ENCODE results near the gene ATXN7L1. TPM values are rescaled to one million over a fixed set of nuclear protein-coding genes. Genes with fewer than 3 reads are reported as not detected.
"Not testable (repeated sequence)": the region's sequence is repeated elsewhere in the genome, so short reads cannot be mapped to it uniquely, and the experiment has no call there.

The ATXN7L1 gene
- total RNA-seq, 1 donor from 2014 or later: 16.3 TPM

DNA sequence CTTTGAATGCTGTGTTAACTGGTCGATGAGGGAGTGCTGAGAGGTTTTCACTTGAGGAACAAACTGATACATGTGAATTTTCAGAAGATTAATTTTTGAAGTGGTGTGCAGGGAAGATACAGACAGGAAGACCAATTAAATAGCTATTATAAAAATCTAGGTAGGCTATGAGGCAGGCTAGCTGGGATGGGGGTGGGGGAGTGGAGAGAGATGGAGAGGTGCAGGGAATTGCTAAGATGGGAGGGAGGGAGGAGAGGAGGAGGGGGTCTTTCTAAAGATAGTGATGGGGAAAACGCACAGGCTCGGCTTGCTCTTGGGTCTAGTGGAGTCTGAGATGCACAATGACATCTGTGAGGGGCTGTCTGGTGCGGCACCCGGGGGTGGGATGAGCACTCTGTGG is 15.2 kb downstream of the ATXN7L1 start:
- no peak for DNase-seq (ENCODE audit: low spot score)

DNA sequence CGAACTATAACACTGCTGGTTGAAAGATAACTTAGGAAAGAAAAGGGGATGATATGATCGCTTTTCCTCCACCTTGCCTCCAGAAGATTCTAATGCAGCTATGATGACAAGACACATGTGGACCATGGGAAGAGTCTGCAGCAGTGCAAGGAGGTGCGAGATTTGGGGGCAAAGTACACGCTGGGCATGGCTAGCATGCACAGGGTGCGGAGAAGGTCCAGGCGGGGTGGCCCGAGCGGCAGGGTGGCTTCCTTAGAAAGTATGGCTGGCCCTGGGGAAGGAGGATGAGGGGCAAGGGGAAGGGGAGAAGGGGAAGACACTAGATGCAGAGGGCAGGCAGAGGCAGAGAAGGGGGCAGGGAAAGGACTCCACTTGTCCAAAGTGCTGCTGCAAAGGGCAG is 15.6 kb downstream of the ATXN7L1 start:
- DNase-seq (ENCODE audit: low spot score): no peak

DNA sequence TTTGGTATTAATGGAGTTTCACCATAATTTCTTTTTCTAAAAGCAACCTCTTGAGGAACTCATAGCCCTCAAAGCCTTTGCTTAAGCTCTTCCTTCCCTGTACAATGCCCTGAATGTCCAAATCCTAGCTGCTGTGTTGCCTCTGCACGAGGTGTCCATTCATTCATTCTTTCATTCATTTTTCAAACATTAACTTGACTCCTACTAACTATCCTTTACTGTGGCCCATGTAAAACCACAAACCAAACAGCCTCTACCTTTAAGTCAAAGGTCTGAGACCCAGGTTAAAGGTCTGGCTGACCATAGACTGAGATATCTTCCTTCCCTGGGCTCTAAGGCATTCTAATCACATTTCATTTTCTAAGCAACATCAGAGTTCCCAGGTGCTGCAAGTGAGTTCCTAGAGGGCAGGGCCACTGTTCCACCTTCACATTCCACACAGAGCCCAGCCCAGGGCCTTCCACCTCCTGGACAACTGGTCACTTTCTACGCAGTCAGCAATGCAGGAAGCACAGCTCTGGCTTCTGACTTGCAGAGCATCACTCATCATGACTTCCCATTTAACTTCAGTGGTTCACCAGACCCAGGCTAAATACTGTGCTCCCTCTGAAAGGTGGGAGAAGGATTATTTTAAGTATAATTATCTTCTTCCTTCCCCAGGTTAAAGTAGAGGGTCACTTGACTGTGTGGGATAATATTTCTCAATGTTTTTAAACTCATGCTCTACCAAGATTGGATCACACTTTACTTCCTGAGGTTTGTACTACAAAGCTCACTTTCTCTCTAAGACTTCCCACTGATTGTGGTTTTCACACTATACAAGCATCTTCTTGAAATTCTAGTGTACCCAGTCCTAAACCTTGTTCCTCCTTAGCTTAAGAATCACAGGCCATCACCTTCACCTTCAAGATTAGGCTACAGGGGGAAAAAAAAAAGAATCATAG is 19.1 kb downstream of the ATXN7L1 start:
- DNase-seq (ENCODE audit: low spot score): no peak

GRCh38 chr7:105854498-105854897 is 21.9 kb downstream of the ATXN7L1 start:
- no peak for DNase-seq (ENCODE audit: low spot score)

DNA sequence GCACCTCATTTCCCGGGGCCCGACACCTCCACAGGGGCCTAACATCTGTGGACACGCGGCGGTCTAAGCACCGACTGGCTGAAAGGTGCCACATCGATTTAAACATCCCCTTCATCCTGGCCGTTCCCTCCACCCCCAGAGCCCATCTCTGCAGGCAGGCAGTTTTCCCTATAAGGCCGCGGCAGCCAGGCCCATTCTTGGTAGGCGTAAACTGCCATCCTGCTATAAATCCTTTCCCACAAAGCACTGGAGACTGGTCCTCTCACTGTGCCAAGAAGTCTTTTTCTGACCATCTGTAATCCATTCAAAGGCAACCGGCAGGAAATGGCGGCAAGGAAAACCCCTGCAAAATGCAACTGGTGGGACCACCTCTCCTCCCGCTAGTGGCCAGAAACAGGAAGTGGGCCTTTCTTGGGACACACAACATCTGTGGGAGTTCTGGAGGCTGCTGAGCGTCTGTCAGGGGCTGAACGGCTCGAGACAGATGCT is 22.4 kb downstream of the ATXN7L1 start:
- DNase-seq (ENCODE audit: low spot score): no peak

GRCh38 chr7:105851064-105851463 is 25.3 kb downstream of the ATXN7L1 start:
- no peak for DNase-seq (ENCODE audit: low spot score)

- DNase-seq (ENCODE audit: low spot score): no peak
Observed at GRCh38 chr7:105849122-105849855, 27.1 kb downstream of the ATXN7L1 start.

DNA sequence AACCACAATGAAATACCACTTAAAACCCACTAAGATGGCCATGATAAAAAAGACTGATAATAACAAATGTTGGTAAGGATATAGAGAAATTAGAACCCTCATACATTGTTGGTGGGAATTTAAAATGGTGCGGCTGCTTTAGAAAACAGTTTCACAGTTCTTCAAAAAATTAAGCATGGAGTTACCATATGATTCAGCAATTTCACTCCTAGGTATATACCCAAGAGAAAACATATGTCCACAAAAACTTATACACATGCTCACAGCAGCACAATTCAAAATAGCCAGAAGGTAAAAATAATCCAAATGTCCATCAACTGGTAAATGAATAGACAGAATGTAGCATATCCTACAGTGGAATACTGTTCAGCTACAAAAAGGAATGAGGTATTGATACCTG is 30.0 kb downstream of the ATXN7L1 start:
- no peak for DNase-seq (ENCODE audit: low spot score)

DNA sequence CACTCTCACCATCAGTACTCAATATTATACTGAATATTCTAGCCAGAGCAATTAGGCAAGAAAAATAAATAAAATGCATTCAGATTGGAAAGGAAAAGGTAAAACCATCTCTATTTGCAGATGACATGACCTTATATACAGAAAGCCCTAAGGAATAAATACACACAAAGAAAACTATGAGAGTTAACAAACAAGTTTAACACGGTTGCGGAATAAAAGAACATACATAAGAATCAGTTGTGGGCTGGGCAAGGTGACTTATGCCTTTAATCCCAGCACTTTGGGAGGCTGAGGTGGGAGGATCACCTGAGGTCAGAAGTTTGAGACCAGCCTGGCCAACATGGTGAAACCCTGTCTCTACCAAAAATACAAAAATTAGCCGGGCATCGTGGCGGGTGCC is 31.7 kb downstream of the ATXN7L1 start:
- not testable (repeated sequence) for DNase-seq (ENCODE audit: low spot score)

DNA sequence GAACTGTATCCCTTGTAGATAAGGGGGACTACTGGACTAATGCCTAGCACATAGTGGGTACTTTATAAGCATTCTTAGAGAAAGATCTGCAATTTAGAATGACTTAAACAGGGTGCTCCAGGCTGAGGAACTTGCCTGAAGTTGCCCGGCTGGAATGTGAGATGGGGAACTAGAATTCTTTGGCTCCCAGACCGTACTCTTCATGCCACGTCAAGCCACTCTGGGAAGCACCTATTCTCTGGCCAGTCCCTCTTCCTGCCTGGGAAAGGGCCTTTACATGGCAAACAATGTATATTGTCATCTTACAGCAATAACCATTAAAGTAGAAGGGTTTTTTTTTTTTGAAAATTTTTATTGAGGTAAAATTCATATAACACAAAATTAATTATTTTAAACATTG is 34.5 kb downstream of the ATXN7L1 start:
- no peak for DNase-seq (ENCODE audit: low spot score)

DNA sequence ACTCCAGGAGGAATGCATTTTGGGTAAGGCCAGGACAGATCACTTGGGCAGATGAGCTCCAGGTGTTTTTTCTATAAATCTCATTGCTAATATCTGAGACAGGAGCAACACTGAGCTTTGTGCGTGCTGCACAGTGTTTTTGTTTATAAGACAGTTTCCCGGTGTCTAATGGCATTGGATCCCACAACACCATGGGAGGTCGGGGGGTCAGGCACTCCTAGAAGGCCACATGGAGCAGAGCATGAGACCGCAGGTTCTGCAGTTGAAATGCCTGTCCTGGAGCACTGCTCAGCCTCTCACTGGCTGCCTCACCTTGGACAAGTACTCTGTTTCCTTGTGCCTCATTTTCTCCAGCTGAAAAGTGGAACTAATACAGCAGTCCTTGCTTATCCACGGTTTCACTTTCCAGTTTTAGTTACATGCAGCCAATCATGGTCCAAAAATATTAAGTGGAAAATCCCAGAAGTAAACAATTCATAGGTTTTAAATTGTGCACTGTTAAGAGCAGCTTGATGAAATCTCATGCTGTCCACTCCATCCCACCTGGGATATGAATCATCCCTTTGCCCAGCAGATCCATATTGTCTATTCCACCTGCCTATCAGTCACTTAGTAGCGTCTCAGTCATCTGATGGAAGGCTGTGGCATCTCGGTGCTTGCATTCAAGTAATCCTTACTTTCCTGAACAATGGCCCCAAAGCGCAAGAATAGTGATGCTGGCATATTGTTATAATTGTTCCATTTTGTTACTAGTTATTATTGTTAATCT is 35.2 kb downstream of the ATXN7L1 start:
- no peak for DNase-seq (ENCODE audit: low spot score)

- no peak for DNase-seq (ENCODE audit: low spot score)
Observed at GRCh38 chr7:105839266-105839665, 37.1 kb downstream of the ATXN7L1 start.

DNA sequence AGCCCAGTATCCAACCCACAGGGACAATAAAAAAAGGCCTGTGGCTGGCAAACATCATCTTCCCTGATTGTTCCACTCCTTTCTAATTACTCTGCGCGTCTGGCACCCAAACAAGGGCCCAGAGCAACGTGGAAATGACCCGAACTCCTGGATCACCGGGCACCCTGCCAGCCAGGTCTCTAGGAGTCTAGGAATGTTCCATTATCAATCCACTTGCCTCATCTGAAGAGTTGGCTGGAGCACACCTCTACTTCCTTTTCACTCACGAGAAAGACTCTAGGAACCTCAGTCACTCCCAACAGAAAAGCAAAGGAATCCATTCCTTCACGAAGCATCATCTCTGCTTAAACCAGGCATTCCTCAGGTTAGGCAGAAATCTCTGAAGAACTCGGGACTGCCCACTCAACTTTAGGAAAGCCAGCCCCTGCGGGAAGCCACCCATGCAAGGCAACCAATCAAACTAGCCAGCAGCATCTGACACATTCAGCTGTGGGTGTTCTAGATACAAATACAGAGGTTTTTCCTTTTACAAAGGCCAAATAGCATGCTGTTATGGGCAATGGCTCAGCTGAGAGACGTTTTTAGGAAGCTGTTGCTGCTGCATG is 37.7 kb downstream of the ATXN7L1 start:
- peak; percentile 59 for DNase-seq (ENCODE audit: low spot score)

DNA sequence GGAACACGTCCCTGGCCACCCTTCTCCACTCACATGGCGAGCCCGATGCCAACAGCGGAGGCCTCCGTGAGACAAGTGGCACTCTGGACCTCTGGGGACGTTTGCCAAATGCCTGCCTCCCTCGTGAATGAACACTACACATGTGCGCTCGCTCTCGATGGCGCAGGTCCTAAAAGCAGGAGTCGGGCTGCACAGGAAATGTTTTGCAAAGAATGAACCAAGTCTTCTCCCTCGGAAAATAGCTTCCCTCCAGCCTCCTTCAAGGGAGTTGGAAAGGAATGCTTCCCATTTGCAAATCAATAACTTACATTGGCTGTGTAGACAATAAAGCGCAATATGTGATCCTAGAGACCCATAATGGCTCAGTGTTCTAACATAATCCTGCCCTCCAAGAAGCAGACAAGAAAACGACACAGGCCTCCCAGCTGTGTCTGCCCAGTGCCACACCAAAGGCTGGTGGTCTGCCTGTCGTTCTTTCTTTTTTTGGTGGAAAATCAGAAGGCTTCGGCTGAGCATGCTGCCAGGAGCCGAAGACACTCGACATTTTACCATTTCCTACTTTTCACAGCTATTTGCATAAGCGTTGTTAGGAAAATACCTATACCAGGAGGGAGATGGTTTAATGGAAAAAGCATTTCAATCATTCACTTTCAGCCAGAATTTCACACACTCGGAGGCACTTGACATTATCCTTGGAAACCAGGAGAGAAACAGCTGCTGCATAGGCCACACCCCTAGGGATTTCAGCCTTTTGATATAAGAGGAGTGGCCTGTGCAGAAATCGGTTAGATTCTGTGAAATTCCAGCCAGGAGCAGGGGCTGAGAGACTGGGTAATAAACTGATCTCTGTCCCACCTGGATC is 38.4 kb downstream of the ATXN7L1 start:
- no peak for DNase-seq (ENCODE audit: low spot score)

DNA sequence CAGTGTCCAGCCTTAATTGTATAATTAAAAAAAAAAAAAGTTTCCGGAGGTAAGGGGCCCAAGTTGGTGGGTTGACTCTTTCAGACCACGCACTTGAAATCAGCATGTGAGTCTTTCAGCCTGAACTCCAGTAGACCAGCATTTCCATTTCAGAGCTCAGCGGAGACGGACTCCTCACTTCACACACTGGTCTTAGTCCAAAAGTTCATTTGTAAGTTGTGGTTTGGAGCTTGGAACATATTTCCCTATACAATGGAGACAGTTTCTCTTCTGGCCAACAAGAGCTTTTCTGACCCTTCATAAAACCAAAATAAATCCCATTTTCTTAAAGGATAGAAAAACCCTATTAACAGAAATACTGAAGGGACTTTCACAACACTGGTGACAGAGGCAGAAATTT is 41.0 kb downstream of the ATXN7L1 start:
- DNase-seq (ENCODE audit: low spot score): no peak

- no peak for DNase-seq (ENCODE audit: low spot score)
Observed at GRCh38 chr7:105831824-105832535, 44.4 kb downstream of the ATXN7L1 start.

GRCh38 chr7:105831302-105831620 is 45.1 kb downstream of the ATXN7L1 start:
- DNase-seq (ENCODE audit: low spot score): no peak

- no peak for DNase-seq (ENCODE audit: low spot score)
Observed at GRCh38 chr7:105830405-105831301, 45.7 kb downstream of the ATXN7L1 start.

DNA sequence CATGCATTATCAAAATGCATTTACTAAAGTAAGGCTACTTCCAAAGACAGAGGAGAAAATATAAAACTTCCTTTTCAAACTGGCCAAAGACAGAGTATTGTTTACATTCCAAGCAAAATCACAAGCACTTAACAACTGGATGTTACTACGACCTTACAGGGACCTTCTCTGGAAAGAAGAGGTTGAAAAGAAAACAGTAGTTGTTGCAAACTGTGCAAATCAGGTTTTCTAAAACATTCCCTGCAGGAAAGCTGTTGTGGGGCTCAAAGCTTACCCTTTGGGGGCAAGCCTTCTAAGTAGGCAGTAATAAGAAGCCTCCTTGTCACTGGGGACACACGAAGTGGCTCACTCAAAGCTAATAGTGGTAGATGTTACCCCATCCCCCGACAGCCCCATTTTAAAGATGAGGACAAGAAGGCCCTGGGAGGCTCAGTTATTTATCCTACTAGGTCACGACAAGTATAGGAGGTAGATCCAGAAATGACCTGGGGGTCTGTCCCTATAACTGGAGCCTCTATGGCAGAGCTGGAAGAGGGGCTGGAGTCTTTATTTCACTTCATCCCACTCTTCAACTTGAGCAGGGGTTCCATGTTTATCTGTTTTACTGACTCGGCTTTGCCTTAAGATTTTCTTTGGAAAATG is 46.6 kb downstream of the ATXN7L1 start:
- no peak for DNase-seq (ENCODE audit: low spot score)
